SW480 (cell line): ENCODE results near the gene CDCA3.
"Not testable (repeated sequence)": the region's sequence is repeated elsewhere in the genome, so short reads cannot be mapped to it uniquely, and the experiment has no call there.

ENCODE experiments used
- DNase-seq: peaks from one replicate; pipeline ENCODE4 v3.0.0-alpha.2; 2016; ENCODE audit warnings: low spot score

The CDCA3 gene

DNA sequence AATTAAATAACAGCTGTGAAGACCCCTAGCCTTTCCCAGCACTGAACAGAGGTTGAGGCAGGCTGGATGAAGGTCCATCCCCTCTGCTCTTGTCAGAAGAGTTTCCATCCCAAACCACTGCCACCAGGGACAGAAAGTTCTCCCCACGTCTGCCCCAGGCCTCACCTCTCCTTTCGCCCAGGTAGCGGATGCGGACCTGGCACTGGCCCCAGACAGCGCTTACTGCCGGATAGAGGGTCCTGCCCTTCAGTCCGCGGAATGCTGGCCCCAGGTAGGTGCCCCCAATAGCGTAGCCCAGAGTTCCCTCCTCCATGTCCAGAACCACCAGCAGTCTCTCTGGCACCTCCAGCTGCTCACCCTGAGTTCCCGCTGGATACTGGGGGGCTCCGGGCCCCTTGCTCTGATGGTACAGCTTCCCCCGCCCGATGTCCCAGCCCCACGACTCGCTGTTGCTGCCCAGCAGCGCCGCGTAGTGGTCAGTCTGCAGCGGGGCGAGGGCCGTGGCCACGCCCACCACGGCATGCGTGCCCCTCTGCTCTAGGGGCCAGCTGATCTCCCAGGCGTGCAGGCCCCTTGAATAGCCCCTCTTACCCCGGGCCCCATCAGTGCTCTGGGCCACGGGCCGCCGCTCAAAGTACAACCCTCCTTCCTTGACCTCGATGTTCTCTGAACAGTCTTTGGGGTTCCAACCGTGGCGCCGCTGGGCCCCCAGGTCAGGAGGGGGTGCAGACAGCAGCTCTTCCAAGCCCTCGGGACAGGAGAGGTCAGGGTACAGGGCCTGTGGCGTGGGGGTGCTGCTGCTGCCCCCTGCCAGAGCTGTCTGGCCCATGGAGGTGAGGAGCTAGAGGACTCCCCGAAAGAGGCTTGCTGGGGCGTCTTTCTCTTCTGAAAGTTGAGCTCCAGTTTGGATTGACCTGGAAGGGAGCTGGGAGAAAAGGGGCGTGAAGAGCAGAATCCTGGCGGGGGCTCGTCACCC is 21.3 kb upstream of the CDCA3 start:
- DNase-seq: peak; percentile 78

DNA sequence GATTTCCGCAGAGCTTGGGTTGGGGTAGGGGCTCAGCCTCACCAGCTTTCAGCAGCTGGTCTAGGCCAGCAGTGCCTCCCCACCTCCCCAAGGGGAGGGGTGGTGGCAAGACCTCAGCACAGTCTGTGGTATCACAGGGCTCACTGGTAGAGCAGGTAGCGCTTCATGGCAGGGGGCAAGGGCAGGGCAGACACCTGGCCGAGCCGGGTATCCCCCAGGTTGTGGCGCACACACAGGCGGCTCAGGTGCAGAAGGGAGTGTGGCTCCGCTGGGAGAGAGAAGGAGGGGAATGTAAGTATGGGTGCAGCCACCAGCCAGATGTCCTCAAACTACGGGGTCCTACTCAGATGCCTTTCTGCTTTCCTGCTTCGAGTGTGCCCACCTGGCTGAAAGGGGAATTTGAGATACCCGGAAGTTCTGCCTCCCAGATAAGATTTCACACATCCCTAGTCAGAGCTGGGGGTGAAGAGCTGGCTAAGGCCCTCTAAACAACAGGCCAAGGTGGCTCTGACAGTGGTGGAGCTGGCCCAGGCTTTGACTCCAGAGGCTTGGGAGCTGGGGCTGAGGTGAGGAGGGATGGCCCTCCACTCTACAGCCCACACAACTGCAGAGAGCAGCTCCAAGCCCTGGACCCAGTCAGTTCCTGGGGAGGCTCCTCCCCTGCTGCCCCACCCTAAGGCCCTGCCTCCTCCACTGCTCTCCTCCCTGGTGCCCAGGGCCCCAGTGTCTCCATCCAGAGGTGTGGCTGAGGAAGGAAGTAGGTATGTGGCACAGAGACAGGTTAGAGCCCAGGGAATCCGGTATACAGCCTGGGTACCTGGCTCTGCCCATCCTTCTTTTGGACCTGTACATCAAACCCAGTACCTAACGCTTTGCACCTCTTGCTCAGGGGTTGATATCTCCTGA is 20.2 kb upstream of the CDCA3 start:
- peak; percentile 73 for DNase-seq

DNA sequence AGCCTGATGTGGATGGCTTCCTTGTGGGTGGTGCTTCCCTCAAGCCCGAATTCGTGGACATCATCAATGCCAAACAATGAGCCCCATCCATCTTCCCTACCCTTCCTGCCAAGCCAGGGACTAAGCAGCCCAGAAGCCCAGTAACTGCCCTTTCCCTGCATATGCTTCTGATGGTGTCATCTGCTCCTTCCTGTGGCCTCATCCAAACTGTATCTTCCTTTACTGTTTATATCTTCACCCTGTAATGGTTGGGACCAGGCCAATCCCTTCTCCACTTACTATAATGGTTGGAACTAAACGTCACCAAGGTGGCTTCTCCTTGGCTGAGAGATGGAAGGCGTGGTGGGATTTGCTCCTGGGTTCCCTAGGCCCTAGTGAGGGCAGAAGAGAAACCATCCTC is 19.2 kb upstream of the CDCA3 start:
- DNase-seq: not testable (repeated sequence)

DNA sequence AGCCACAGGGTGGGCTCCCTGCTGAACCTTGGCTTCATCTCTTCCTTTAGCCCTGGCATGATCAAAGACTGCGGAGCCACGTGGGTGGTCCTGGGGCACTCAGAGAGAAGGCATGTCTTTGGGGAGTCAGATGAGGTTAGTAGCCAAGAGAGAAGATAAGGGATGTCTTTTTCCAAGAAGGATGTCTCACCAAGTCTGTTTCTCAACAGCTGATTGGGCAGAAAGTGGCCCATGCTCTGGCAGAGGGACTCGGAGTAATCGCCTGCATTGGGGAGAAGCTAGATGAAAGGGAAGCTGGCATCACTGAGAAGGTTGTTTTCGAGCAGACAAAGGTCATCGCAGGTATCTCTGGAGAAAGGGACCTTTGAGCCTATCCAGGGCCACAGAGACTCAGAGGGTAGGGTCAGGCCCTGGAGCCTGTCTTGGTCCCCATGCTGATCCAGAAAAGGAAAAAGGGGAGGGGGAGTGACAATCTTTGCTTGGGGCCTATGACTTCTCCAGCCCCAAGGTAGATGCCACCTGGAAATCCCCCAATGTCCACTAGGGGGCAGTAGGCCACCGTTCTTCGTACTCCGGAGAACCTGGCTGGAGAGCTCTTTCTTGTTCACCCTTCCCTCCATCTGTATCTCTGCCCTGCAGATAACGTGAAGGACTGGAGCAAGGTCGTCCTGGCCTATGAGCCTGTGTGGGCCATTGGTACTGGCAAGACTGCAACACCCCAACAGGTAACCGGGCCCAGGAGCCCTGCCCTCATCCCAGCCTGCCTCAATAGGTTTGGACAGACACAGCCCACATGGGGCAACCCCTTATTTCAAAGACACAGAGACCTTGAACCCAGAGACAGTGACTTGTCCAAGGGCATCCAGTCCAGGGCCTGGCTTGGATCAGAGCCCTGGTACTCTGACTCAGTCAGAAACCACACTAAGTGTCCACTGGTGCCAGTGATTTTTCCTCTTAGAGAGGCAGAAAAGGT is 18.2 kb upstream of the CDCA3 start:
- DNase-seq: peak; percentile 89

DNA sequence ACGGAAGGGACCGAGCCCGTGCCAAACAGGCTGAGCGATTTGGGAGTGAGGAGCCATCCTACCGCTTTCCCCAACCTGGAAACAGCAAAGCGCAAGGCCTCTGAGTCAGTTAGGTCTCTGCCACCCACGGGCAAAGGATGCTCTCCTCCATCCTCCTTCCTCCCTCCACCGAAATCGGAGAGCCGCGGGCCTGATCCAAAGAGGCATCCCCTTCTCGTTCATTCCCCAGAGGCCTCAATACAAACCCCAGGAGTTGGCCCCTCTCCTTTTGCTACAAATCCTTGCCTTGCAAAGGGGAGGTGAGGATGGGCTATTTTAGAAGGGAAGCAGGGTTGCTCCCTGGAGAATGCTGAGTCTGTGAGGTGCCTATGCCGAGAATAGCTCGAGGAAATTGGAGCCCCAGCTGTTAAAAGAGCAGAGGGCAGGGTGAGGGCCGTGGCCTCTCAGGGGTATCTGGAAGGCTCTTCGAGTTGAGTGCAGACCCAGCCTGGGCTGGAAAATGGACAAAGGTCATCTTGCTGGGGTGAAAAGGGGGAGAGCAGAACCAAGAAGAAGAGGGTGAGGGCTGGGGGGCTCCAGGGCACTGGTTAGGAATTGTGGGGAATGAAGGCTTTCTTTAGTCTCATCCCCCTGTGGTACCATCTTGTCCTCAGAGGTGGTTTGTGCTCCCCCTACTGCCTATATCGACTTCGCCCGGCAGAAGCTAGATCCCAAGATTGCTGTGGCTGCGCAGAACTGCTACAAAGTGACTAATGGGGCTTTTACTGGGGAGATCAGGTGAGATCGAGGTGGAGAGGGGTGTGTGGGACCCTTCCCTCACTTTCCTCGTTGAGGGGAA is 17.3 kb upstream of the CDCA3 start:
- no peak for DNase-seq

DNA sequence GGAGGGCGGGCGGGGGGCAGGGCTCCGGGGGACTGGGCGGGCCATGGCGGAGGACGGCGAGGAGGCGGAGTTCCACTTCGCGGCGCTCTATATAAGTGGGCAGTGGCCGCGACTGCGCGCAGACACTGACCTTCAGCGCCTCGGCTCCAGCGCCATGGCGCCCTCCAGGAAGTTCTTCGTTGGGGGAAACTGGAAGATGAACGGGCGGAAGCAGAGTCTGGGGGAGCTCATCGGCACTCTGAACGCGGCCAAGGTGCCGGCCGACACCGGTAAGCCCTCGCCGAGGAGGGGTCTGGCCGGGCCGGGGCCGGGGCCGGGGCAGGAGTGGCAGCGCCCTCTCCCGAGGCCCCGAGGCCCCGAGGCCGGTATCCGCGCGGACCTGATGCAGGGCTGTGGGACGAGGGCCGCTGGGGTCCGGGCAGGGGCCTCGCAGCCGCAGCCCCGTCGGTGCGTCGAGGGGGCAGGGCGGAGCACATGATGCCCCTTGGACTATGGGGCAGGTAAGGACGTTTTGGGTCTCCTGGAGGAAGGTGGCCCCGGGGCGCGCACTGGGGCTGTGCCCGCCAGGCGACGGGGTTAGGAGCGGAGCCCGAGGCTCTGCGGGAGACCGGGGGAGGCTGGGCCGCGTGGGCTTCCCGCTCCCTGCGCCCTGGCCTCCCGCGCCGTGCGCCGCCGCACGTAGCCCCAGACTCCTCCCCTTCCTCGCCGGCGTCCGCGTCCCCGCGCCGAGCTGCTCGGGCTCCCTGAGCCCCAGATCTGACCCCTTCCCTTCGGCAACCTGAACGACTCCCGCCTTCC is 16.5 kb upstream of the CDCA3 start, which contains the start of gene TPI1:
TPI1 (plus strand) TSS at position 119 of the 798 bp plus-strand sequence; CDS start at position 155, 36 bp downstream.
- DNase-seq: peak; percentile 82

DNA sequence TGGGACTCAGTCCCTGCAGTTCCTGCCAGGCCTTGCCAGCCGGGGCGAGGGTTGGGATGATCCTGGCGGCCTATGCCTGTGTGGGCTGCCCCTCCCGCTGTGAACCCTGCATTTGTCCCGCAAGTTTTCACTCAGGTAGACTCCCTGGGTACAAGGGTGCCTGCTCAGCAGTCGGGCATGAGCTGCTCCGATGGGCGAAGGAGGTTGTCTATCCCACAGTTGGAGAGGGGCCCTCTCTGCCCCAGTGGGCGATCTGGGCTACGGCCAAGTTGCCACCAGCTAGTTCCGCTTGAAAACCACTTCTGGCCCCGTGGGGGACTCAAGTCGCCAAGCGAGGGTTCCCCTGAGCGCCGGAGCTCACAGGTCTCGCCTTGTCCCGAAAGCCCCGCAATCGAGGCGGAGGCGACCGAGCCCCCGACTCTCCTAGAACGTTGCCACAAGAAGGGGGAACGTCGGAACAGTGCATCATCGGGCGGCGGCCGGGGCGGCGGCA is 15.9 kb upstream of the CDCA3 start:
- DNase-seq: no peak

DNA sequence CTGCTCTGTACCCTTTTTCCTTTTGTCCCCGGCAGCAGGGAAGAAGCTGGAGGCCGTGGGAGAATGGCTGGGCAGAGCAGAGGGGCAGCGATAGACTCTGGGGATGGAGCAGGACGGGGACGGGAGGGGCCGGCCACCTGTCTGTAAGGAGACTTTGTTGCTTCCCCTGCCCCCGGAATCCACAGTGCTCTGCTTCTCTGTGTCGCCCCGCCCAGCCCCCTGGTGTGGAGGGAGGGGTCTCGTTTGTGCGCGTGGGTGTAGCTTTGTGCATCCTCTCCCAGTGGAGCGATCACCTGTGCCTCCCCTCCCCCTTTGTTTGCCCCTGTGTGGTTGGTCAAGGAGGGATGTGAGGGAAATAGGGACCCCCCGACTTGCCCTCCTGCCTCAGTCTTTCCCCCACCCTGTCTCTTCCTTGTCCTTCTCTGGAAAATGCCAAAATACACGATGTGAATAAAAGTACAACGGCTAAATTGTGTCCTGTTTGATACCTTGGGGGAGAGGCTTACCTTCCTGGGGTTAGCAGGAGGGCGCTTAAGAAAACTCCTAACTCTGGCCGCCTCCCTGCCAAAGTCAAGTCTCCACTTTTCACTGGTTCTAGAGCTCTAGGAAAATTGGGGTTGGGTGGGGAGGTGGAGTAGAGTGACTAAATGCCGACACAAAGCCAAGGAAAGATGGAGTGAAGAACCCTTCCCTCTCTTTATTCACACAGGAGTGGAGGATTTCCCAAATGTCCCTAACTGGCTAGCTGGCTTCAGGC is 15.3 kb upstream of the CDCA3 start:
- no peak for DNase-seq

DNA sequence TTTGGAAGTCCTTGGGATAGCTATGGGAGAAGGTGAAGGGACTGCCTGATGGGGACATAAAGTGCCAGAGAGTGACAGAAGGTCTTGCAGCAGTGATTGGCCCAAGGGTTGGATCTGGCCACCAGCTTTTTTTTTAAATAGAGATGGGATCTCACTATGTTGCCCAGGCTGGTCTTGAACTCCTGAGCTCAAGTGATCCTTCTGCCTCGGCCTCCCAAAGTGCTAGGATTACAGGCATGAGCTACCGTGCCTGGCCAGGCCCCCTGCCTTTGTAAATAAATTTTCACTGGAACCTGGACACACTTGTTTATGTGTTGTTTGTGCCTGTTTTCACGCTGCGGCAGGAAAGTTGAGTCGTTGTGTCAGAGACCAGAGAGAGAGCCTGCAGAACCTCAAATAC is 14.2 kb upstream of the CDCA3 start:
- DNase-seq: not testable (repeated sequence)

DNA sequence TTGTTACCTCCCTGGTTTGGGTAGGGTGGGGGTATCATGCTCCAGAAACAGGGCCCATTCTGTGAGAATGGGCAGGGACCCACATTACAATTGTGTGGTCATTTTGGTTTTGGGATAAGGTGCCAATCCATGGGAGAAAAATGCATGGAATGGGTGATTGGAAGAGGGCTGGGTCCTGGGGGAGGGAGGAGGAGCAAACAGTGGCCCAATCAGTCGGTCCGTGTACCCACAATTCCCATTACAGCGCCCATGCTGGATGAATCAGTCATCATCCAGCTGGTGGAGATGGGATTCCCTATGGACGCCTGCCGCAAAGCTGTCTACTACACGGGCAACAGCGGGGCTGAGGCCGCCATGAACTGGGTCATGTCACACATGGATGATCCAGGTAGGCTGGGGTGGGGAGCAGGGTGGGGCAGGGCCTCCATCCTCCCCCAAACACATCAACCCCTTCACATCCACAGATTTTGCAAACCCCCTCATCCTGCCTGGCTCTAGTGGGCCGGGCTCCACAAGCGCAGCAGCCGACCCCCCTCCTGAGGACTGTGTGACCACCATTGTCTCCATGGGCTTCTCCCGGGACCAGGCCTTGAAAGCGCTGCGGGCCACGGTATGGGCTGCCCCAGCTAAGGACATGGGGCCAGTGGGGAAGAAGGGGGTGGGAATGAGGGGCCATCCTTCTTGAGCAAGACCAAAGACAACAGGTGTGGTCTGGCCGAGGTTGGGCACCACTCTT is 12.7 kb upstream of the CDCA3 start:
- no peak for DNase-seq

DNA sequence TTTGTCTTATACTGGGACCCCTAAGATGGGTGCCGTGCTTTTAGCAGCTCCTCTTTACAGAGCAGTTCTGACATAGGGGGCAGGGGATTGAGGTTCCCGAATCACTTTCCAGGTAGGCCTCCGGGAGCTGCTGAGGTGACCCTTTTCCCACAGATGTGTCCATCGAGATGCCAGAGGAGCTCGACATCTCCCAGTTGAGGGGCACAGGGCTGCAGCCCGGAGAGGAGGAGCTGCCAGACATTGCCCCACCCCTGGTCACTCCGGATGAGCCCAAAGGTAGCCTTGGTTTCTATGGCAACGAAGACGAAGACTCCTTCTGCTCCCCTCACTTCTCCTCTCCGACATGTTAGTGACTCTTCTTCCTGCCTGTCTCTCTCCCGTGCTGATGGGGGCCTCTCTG is 11.9 kb upstream of the CDCA3 start:
- DNase-seq: no peak

DNA sequence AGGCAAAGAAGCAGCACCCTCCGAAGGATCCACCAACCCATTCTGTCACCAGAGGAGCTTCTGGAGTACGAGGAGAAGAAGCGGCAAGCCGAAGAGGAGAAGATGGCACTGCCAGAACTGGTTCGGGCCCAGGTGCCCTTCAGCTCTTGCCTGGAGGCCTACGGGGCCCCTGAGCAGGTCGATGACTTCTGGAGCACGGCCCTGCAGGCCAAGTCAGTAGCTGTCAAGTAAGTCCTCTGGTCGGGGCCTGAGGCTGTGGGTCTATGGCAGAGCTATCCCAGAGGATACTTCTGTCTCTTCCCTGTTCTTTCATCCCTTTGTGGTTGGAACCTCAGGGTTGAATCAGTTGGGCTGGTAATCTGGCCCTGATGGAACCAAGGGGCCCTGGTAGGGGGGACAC is 10.3 kb upstream of the CDCA3 start:
- no peak for DNase-seq

DNA sequence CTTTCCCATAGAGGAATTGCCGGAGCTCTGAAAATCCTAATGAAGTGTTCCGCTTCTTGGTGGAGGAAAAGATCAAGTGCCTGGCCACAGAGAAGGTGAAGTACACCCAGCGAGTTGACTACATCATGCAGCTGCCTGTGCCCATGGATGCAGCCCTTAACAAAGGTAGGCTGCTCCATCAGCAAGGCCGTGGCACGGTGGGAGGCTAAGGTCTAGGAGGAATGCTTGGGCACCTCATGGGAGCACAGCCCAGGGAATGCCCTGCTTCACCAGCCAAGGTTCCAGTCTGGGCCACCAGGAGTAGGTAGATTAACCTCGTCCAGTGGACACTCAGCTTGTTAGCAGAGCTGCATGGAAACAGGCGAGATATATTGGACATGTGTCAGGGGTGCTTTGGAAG is 9.9 kb upstream of the CDCA3 start:
- no peak for DNase-seq

DNA sequence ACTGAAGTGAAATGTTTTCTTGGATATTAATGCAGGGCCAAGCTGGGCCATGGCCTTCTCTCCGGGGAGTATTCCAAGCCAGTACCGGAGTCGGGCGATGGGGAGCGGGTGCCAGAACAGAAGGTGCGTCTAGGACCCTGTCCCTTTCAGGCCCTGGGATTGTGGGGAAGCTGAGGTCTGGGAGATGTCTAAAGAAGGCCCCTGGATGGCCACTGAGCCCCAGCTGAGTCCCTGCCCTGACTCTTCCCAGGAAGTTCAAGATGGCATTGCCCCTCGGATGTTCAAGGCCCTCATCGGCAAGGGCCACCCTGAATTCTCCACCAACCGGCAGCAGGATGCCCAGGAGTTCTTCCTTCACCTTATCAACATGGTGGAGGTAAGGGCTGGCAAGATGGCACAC is 9.0 kb upstream of the CDCA3 start:
- no peak for DNase-seq

DNA sequence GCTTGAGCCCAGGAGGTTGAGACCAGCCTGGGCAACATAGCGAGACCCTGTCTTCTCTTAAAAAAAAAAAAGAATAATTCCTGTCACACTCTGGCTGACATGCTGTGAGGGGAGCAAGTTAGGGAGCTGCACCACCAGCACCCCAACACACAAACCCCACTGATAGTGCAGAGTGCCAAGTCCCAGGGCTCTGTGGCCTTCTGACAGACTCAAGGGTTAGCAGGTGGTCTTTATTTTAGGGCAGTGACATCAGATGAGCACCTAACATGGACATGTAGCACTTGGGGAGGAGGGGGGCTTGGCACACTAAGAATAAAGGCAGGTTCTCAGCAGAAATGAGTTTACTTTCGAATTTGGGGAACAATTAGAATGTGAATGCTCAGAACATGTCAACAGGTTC is 7.7 kb upstream of the CDCA3 start:
- DNase-seq: no peak

DNA sequence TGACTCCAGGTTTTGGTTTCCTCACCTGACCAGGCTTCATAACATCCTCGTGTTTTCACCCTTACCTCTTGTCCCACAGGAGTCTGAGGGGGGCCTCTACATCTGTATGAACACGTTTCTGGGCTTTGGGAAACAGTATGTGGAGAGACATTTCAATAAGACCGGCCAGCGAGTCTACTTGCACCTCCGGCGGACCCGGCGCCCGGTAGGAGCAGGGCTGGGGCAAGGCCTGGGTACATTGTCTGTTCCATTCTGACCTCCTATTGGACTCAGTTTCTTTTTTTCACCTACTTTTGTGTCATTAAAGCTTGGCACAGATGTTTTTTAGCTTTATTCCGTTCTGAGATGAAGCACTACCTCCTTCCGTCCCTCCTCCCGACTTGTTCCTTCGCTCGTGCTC is 4.2 kb upstream of the CDCA3 start:
- DNase-seq: no peak

DNA sequence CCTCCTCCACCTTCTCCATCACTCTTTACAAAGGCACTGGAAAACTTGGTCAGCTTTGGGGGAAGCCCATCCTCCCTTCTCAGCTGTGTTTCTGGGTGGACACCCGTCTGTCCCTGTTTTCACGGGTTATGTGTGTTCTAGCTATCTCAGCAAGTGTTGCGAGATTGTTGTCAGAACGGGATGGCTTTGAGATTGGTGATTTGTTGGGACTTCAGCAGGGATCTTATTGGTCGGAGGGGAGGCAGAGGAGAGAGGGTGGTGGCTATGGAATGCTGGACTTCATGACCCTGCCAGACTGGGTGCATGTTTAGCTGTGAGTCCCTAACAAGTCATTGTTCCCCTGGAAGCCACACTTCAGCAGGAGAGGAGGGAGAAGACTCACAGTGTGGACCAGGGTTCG is 3.0 kb upstream of the CDCA3 start:
- DNase-seq: no peak

DNA sequence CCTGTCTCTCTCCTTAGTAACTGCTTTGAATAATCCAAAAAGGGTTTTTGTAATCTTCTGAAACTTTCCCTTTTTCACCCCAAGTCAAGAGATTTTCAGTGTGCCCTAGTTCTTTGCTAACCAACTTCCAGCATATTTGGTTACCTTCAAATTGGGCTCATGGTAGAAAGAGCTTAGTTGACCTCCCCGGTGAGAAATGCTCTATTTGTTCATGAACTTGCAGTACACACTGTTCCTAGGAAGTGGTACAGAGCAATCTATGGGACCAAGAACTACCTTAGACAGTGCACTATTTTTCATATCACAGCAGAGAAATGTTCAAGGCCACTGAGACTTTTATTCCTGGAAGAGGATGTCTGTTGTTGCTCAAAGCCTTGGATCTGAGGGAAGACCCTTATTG is 2.5 kb upstream of the CDCA3 start:
- DNase-seq: no peak
